ENCODE results near the gene CASP9.

DNA sequence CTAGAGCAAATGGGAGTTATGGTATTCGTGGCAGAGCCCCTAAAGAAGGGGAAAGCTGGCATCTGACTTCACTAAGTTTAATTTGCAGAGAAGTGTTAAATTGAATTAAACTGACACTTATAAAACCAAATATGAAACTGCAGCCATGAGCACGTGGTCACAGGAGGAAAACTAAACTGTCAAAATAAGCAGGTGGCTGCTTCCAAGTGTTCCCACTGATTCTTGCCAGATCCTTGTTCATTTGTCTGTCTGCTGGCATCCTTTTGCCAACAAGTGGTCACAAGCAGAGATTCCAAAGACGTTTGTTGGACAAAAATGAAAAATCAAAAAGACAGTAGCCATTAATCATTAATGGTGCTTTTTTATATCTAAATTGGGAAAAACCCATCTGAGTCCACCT is 54.7 kb downstream of the CASP9 start:
- TF ChIP-seq CTCF (conservative IDR thresholded peaks at IDR 0.05; ENCODE audit: low read depth, low read length): no peak
- TF ChIP-seq EZH2phosphoT487 (IDR thresholded peaks at IDR 0.05; ENCODE audit: borderline replicate concordance, low read length): no peak
